KOPT-K1 (cell line): ENCODE measurements around the gene PRADC1.
"Not testable (repeated sequence)": the region's sequence is repeated elsewhere in the genome, so short reads cannot be mapped to it uniquely, and the experiment has no call there.

Experiments
- H3K27ac ChIP-seq: fragments of 200-600 bp; sonication (generic); 2 replicates; pipeline ENCODE4 v1.5.1; 2016; ENCODE audit warnings: antibody characterized with exemption, mild to moderate bottlenecking, low read depth, low read length; ENCODE audit not compliant: poor library complexity, severe bottlenecking
- H3K36me3 ChIP-seq: fragments of 200-600 bp; sonication (generic); 2 replicates; pipeline ENCODE4 v1.5.1; 2017; ENCODE audit warnings: antibody characterized with exemption, mild to moderate bottlenecking, low read length, moderate library complexity; ENCODE audit not compliant: insufficient read depth
- H3K9me3 ChIP-seq: fragments of 200-600 bp; sonication (generic); 2 replicates; pipeline ENCODE4 v1.5.1; 2017; ENCODE audit warnings: antibody characterized with exemption, low read length, mild to moderate bottlenecking; ENCODE audit not compliant: insufficient read depth, poor library complexity, severe bottlenecking

Gene PRADC1

GRCh38 chr2:73262691-73263429, 29.8 kb upstream of the PRADC1 start:
- peaks cover 95% of the 10 kb centered on the region for H3K36me3 ChIP-seq
- H3K27ac ChIP-seq, H3K9me3 ChIP-seq: not testable (repeated sequence)

GRCh38 chr2:73262108-73262651, 29.1 kb upstream of the PRADC1 start:
- Histone ChIP-seq H3K36me3 (peaks cover 90% of the 10 kb centered on the region), H3K27ac (no peak overlapping the region), H3K9me3 (no peaks in the 10 kb centered on the region)

GRCh38 chr2:73260338-73260984, 27.4 kb upstream of the PRADC1 start:
- Histone ChIP-seq H3K9me3 (no peaks in the 10 kb centered on the region), H3K27ac (no peak overlapping the region), H3K36me3 (peaks cover 89% of the 10 kb centered on the region)

- no peaks in the 10 kb centered on the region for H3K9me3 ChIP-seq
- H3K27ac ChIP-seq: no peak overlapping the region
- H3K36me3 ChIP-seq: peaks cover 89% of the 10 kb centered on the region
These were observed 26.8 kb upstream of the PRADC1 start for GRCh38 chr2:73259704-73260337.

GRCh38 chr2:73259276-73259675, 26.2 kb upstream of the PRADC1 start:
- H3K36me3 ChIP-seq: peaks cover 89% of the 10 kb centered on the region
- H3K9me3 ChIP-seq: no peaks in the 10 kb centered on the region
- no peak overlapping the region for H3K27ac ChIP-seq

GRCh38 chr2:73258913-73259215, 25.8 kb upstream of the PRADC1 start:
- H3K27ac ChIP-seq: no peak overlapping the region
- H3K9me3 ChIP-seq: no peaks in the 10 kb centered on the region
- peaks cover 89% of the 10 kb centered on the region for H3K36me3 ChIP-seq

- Histone ChIP-seq H3K36me3 (peaks cover 89% of the 10 kb centered on the region), H3K9me3 (no peaks in the 10 kb centered on the region), H3K27ac (no peak overlapping the region)
These were observed 25.3 kb upstream of the PRADC1 start for GRCh38 chr2:73258186-73258912.

GRCh38 chr2:73257425-73258125, 24.5 kb upstream of the PRADC1 start:
- H3K9me3 ChIP-seq: no peaks in the 10 kb centered on the region
- H3K36me3 ChIP-seq: peaks cover 90% of the 10 kb centered on the region
- no peak overlapping the region for H3K27ac ChIP-seq

- Histone ChIP-seq H3K36me3 (peaks cover 91% of the 10 kb centered on the region), H3K27ac (no peak overlapping the region), H3K9me3 (no peaks in the 10 kb centered on the region)
These were observed 24.0 kb upstream of the PRADC1 start for GRCh38 chr2:73257021-73257420.

GRCh38 chr2:73256618-73256922, 23.5 kb upstream of the PRADC1 start:
- Histone ChIP-seq H3K27ac (no peak overlapping the region), H3K9me3 (no peaks in the 10 kb centered on the region), H3K36me3 (peaks cover 93% of the 10 kb centered on the region)

- H3K9me3 ChIP-seq: no peaks in the 10 kb centered on the region
- no peak overlapping the region for H3K27ac ChIP-seq
- H3K36me3 ChIP-seq: peaks cover 94% of the 10 kb centered on the region
These were observed 23.0 kb upstream of the PRADC1 start for GRCh38 chr2:73255907-73256617.

- Histone ChIP-seq H3K36me3 (peaks cover 94% of the 10 kb centered on the region), H3K27ac (no peak overlapping the region)
These were observed 22.1 kb upstream of the PRADC1 start for GRCh38 chr2:73255007-73255644.

GRCh38 chr2:73254343-73255006, 21.4 kb upstream of the PRADC1 start:
- H3K36me3 ChIP-seq: peaks cover 94% of the 10 kb centered on the region
- H3K9me3 ChIP-seq: no peaks in the 10 kb centered on the region
- no peak overlapping the region for H3K27ac ChIP-seq

More at GRCh38 chr2:73255007-73255644, 22.1 kb upstream of the PRADC1 start:
- no peaks in the 10 kb centered on the region for H3K9me3 ChIP-seq
